GM21423 (cell line): ENCODE results near the gene ATF7.
"Not testable (repeated sequence)": the region's sequence is repeated elsewhere in the genome, so short reads cannot be mapped to it uniquely, and the experiment has no call there.

Source experiments
- ATAC-seq: cut with Tn5 transposase; IDR thresholded peaks from one replicate; pipeline ENCODE4 v1.9.1; 2021; ENCODE audit warnings: mild to moderate bottlenecking, moderate library complexity; ENCODE audit not compliant: unreplicated experiment

The ATF7 gene

GRCh38 chr12:53484686-53485575 is 141.3 kb downstream of the ATF7 start:
- no peak for ATAC-seq

- ATAC-seq = no peak
These were observed 142.2 kb downstream of the ATF7 start for GRCh38 chr12:53483979-53484377.

GRCh38 chr12:53483225-53483978 is 142.8 kb downstream of the ATF7 start:
- ATAC-seq = no peak

GRCh38 chr12:53482626-53483168 is 143.5 kb downstream of the ATF7 start:
- no peak for ATAC-seq

GRCh38 chr12:53481939-53482586 is 144.1 kb downstream of the ATF7 start:
- no peak for ATAC-seq

- not testable (repeated sequence) for ATAC-seq
These were observed 144.7 kb downstream of the ATF7 start for GRCh38 chr12:53481458-53481857.

GRCh38 chr12:53480491-53481442 is 145.4 kb downstream of the ATF7 start:
- no peak for ATAC-seq

GRCh38 chr12:53479331-53479730 is 146.9 kb downstream of the ATF7 start:
- ATAC-seq = no peak

- ATAC-seq = no peak
These were observed 147.3 kb downstream of the ATF7 start for GRCh38 chr12:53478865-53479264.

- no peak for ATAC-seq
These were observed 149.4 kb downstream of the ATF7 start for GRCh38 chr12:53476769-53477209.

- no peak for ATAC-seq
These were observed 151.4 kb downstream of the ATF7 start for GRCh38 chr12:53474819-53475218.

GRCh38 chr12:53474077-53474476 is 152.1 kb downstream of the ATF7 start:
- no peak for ATAC-seq

GRCh38 chr12:53472056-53472582 is 154.1 kb downstream of the ATF7 start:
- ATAC-seq = no peak

GRCh38 chr12:53468282-53468681 is 157.9 kb downstream of the ATF7 start:
- ATAC-seq = no peak

- ATAC-seq = no peak
These were observed 158.3 kb downstream of the ATF7 start for GRCh38 chr12:53467880-53468279.

- ATAC-seq = no peak
These were observed 159.1 kb downstream of the ATF7 start for GRCh38 chr12:53467082-53467481.

GRCh38 chr12:53466640-53467039 is 159.5 kb downstream of the ATF7 start:
- ATAC-seq = no peak

- no peak for ATAC-seq
These were observed 160.5 kb downstream of the ATF7 start for GRCh38 chr12:53465679-53466078.

GRCh38 chr12:53464685-53465418 is 161.3 kb downstream of the ATF7 start:
- ATAC-seq = no peak
